Stimulated activated CD4-positive, alpha-beta T cell treated with anti-CD3 and anti-CD28 coated beads, Interleukin-4, amount 100 ng/mL, for 24 hours (primary cell): ENCODE data around the gene LEMD2.

Experiments
- DNase-seq: peaks from one replicate; pipeline ENCODE4 v3.0.0-alpha.2; 2020

LEMD2 gene

DNA sequence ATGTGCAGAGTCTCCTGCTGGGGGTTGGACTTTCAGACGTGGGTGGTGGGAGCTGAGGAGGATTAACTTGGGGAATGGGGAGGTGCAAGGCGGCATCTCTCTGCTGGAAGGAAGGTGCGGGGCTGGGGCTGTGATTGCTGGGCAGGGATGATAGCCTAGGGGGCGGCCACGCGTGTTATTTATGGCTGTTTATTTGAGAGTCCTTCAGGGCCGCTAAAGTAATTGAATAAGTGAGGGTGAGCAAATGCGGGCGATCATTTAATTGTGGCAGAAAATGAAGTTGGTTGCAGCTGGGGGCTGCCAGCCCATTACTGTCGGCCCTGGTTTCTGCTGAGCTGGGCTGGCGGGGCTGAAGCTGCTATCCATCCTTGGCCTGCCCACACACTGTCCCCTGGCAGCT lies 34.7 kb downstream of the LEMD2 start:
- no peak for DNase-seq

DNA sequence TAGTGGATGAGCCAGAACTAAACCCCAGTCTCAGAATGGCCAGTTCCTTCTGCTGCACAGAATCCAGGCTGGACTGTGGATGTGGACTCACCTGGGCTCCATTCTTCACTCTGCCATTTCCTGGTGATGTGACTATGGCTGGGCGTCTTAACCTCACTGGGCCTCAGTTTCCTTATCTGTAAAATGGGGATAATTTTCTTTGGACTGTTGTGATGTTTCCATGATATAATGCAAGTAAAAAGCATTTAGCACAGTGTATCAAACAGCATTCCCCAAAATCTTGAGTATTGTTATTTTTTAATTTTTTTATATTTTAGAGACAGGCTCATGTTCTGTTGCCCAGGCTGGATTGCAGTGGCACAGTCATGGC lies 36.3 kb downstream of the LEMD2 start:
- DNase-seq = no peak

DNA sequence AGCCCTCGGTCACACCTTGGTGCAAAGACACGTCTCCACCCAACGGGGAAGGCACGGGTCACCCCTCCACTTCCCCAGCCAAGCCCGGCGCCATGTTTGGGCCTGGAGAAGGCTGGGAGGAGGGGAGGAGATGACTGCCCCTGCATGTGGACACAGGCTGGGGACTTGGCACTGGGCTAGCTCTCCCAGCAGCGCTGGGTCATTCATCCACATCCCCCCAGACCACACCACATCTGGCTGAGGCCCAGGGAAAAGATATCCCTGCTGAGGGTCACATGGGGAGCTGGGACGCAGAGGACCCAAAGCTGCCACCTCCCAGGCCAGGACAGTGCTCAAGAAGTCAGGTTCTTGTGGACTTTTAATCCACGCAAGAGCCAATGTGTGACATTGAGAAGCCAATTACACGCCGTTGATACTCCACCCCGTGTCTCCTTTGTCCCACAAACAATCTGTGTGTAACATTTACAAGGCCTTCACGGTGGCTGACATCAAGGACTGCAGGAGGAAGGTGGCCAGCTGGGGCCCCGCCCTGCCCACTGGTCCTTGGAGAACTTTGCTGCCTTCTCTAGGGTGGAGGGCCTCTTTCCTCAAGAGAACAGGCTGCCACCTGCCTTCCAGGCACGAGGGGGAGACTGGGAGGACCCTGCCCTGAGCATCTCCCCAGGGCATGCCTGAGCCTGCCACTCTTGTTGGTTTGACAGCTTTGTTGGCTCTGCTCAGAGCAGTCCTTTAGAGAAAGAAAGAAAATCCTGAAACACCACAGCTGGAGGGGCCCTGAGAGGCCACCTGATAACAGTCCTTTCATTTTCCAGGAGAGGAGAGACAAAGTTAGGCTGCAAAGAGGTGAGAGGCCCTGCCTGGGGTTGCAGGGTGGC lies 36.9 kb downstream of the LEMD2 start:
- no peak for DNase-seq

DNA sequence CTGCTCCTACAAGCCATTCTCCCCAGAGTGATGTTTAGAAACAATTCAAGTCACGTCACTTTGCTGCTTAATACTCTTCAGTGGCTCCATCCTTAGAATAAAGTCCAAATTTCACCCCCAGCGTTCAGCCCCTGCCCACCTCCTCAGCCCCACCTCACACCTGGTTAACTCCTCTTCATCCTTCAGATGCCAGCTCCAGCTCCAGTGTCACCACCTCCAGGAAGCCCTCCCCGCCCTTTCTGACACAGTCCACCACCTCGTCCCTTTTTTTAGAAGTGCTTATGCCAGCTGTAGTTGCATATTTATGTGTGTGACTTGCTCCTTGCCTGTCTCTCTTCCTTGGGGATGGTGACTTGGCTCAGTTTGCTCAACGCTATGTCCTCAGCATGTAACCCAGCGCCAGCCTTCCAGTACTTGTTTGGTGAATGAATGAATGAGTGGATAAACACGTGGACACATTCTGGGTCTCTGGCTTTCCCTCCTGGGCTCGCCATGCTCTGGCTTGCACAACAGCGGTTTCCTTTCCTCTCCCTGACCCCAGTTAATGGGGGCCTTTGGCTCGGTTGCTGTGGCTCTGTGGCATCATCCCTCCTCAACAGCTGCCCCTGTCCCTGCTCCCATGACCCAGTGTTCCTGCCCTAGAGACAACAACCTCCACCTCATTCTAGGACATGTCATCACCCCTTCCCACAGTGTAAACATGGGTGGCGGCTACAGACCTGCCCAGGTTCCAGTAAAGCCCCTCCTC lies 38.5 kb downstream of the LEMD2 start:
- no peak for DNase-seq

DNA sequence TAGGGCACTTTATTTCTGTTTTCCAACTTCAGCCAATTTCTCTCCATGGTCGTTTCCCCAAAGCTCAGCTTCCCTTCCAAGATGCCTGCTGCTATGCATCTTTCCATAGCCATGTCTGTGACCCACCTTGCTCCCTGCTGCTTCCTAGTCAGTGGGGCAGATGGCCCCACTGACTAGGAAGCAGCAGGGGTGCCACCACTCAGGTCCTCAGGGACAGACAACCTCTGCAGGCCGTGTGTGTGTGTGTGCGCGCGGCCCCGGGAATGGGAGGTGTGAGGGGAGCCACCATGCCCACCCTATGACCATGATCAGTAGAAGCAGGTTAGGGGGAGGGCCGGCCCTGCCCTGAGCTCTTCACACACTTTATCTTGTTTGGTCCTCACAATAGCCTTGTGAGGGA lies 39.5 kb downstream of the LEMD2 start:
- DNase-seq = no peak

DNA sequence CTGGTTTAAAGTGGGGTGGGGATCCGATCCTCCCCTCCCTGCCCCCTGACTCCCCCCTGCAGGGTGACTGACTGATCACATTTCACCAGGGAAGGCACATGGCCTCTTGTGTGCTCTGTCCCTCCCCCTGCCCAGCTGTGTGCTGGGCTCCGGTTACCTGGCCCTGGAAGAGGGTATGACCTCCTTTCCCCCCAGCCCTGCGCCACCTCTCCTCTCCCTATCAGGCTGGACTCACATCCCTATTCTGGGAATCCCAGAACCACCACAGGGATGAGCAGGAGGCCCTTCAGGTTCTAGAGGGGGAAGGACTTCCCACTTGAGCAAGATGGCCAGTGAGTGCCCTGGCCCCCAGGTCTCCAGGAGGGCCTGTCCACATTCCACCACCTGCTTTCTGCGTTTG lies 40.1 kb downstream of the LEMD2 start:
- DNase-seq = no peak

DNA sequence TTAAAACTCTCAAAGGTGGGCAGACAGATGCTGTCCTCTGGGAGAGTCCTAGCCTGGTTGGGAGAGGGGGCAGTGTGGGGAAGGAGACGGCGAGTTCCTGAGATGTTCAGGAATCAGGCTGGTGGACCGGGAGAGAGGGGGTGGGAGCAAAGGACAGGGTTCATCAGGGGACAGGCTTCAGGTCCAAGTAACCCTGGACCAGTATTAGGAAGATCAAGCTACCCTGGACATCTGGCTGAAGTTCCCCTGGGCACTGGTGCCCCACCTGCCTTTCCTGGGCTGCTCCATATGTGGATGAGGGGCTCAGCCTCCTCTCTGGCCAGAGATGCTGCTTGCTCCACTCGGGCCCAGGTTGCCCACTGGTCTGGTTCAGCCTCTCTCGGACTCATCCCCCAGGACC lies 41.1 kb downstream of the LEMD2 start:
- DNase-seq = no peak

DNA sequence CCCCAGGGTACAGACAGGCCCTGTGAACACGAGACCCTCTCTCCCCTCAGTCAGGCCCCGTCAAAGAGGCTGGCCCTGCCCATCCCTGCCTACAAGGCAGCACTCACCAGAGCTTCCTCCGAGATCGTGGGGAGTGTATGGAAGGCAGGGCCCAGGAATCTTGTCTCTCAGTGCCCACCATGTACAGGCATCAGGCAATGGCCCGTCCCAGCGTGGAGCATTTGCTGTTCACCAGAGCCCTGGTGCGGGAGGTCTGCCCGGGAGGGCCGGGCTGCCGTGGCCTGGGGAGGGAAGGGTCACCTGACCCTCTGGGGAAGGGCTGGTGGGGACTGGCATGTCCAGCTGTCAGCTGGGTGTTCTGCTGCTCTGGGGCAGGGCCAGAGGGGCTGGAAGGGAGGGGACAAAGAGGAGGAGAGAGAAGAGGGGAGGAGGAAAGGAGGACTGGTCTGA lies 42.3 kb downstream of the LEMD2 start, which contains the start of gene IP6K3:
TSS of gene IP6K3 (minus strand) at position 255 of the 450 bp plus-strand sequence. CDS start 11,429 bp downstream, outside the sequence.
- no peak for DNase-seq

DNA sequence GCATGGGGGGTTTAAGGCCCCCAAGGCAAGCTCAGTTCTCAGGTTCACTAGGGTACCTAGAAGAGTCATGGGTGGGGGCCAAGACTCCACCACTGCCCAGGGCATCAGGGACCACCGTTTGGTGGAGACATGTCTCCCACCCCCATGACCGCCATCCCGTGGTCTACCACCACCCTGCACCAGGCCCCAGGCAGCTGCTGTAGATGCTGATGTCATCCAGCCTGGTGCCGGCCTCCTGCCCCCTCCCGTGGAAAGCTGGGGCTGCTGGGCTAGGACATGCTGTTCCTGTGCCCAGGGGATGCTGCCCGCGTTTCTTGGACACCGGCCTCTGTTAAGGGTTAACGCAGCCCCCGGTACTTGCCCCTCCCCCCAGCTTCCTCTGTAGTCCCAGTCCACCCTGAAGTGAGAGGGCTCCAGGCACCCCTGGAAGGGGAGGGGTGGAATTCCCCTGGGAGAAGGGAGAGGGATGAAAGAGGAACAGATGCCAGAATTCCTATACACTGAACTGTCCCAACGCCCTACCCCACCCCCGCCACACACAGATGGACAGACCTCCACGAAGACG lies 42.8 kb downstream of the LEMD2 start:
- DNase-seq = no peak

DNA sequence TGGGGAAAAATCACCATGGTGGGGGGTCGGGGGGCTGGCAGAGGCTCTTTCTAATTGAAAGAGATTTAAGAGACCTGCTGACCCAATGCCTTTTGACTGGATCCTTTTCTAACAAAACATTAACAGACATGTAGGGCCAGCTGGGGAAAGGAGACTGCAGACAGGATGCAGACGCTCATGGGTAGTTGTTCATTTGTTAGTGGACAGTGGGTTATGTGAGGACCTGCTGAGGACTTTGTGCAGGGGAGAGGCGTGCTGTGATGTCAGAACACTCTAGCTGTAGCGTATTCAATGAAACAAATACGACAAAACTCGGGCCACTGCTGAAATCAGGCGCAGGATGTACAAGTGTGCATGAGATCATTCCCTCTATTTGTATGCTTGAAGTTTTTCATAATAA lies 43.4 kb downstream of the LEMD2 start:
- DNase-seq = no peak

DNA sequence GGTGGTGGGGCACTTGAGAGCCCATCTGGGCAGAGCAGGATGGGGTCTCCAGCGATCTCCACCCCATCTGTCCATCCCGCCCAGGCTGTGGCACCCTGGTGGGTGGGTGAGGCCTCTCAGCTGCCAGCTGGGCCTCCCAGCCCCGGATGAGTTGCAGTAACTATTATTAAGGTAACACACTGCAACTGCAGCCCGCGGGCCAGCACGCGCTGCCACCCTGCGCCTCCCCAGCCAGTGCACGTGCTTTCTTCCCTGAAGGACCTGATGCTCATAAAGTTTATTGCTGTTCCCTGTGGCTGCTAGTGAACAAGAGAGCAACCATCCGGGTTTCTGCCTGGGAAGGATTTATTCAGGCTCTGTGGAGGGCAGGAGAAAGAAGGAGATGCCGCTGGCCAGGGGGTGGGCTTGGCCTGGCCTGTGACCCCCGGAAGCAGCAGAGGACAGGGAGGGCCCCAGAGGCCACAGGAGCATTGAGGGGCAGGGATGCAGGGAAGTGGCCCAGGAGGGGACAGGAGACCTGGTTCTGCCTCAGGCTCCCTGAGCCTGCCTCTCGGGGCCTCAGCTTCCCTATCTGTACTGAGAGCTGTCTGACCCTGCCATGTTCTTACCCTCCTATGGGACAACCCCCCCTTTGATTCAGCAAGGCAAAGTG lies 43.9 kb downstream of the LEMD2 start:
- no peak for DNase-seq

DNA sequence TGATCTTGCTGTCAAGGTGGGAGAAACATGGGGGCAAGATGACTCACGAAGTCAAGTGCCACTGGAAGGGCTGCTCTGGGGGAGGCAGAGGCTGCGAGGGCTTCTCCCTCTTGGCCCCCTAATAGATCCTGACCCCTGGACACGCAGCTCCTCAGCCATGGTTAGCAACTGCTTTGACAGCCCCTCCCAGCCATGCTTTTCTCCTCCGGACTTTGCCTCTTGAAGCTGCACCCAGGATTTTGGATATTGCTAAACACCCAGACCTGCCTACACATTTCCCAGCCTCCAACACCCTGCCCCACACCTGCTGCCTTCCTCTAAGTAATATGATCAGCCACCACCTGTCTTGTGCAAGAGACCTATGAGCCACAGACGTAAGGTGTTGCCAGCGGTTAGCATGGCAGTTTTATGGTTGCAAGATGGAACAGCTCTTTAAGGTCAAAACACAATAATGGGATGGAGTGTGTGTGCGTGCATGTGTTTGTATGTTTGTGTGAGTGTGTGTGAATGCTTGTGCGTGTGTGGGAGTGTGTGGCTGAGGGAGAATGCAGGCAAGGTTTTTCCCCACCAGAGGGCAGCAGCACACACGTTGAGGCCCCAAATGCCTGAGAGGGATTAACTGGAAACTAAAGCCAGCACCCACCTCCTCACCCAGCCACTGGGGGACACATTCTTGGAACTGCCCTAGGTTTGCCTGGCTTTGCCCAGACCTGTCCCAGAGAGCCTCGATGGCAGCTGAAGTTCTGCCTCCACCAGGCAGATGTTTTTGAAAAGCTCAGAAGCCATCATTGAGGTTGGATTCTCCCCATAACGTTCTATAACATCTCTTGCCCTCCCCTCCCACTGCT lies 44.7 kb downstream of the LEMD2 start:
- DNase-seq = peak; percentile 80

DNA sequence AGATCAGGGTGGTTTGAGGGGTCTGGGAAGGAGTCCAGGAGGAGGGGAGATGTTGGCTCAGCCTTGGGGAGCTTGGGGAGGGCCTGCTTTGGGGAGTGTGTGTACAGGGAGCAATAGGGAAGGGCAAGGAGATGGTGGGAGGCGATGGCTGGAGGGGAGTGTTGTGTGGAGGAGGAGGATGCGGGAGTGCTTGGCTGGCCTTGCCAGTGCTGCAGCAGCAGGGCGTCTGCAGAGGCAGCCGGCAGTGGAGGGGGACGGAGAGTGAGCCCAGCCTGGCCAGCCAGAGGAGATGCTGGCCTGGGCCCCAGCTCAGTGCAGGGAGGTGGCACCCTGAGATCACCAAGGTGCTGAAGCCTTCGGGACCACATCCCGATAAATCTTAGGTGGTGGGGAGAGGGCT lies 46.1 kb downstream of the LEMD2 start:
- DNase-seq = no peak

DNA sequence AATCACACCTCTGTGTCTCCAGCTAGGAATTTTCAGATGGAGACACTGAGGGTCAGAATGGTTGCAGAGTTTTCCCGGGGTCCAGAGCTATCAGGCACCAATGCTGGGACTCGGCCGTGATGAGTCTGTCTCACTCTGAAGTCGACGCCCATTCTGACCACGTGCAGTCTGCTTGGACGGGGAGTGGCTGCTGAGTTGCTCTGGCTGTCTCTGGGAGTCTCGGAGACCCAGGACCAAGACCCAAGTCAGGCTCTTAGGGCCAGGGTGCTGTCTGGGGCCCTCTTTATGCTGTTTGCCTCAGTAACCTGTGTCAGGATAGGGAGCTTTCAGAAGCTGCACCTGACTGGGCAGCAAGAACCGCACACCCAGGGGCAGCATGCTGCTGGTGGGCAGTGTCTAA lies 46.8 kb downstream of the LEMD2 start:
- no peak for DNase-seq

DNA sequence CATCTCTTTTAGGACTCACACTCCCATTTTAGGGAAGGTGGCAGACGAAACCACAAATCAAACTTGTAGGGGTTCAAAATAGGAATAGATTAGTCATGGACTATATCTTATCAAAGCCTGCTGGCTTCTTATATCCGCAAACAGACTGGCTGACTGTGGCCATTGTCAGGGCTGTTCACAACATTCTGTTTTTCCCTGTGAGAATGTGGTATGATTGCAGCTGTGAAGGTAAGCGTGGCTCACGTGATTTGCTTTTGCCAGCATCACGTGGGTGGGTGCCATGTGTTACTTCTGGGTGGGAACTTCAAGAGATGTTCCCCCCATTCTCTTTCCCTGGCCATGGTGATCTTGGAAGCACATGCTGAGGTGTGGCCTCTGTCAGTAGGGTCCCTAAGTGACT lies 48.1 kb downstream of the LEMD2 start:
- DNase-seq = no peak

DNA sequence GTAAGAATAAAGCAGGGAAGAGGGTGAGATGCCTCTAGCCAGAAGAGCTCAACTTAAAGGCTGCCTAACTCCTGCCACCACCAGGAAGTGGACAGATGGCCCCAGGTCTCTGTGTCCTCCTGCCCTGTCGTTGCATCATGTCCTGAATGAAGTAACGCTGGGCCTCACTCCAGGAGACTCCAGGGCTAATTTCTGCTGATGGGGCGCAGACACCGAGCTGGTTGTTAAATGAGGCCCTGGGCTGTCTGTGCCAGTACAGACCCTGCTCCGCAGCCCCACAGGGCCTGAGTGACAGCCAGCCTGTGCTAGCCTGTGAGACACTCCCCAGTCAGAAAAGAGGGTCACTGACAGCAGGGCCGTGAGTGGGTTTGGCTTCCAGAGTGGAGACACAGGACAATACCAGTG lies 48.7 kb downstream of the LEMD2 start:
- DNase-seq = no peak

DNA sequence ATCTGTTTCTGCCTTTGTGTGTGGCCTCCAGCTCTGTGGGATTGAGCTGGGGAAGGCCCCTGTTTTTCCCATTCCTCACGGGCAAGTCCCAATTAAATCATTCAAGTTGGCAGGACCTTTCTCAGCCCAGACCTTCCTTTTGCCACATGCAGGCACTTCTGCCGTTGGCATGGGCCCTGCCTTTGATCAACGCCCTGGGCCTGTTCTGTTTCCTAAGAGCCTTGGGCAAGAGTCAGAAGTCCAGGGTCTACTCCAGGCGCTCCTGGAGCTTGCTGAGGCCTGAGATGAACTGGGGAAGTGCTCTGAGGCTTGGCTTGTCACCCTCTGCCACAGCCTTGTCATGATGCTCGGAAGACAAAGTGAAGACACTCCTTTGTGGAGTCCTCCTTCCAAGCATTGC lies 49.4 kb downstream of the LEMD2 start:
- no peak for DNase-seq

DNA sequence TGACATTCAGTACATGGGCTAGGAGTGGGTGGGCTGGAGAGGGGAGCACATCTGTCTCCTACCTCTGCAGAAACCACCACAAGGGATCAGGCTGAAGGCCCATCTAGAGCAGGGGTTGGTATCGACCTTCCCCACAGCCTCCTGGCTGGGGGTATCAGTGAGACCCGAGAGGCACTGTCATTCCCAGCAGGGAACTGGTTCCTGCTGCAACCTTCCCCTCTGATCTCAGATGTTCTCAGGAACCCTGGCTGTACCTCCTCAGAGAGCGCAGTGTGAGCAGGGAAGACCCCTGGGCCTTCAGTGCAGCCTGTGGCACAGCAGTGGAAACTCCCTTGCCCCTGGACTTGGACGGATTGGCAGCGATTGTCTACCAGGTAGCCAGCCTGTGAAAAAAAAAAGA lies 50.1 kb downstream of the LEMD2 start:
- DNase-seq = no peak

DNA sequence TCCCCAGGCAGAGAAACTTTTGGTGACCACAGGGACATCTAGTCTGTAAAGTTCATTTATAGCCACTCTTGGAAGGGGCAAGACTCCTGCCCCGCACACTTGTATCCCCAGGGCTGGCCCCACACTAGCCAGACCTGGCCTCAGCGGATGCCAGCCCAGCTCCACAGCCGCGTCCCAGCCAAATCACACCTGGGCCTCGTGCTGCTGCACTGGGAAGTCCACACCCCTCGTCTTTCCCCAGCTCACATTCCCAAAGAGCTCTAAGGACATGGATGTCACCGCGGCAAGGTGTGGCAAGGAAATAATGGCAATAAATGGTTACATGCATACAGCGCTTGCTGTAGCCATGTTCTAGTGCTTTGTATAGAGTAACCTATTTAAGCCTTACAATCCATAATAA lies 50.8 kb downstream of the LEMD2 start:
- no peak for DNase-seq

DNA sequence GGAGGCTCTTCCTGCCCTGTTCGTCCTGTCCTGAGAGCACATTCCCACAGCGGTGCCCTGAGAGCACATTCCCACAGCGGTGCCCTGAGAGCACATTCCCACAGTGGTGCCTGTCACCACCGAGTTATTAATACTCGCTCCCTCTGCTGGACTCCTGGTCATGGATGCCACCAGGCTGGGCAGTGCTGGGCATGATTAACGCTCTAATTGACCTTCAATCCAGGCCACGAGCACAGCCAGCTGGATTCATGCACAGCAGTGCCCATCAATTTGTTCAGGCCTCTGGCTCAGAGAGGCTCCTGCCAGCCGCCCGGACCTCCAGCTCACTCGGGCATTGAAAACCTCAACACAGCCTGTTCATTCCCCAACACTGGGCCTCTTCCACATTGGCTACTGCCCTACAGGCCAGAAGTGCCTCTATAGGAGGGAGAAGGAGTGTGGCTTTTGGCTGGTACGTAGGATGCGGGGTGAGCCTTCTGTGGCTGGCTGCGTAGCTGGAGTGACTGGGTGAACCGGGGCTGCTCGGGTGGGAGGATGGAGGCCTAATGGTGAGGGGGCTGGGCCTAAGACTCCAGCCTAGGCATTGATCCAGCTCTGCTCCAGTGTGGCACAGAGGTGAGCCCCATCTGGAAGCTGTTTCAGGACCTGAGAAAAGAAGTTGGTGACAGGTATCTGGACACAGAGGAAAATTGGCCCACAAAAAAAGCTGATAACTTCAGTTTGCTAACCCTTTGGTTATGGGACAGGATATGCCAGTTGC lies 51.5 kb downstream of the LEMD2 start:
- no peak for DNase-seq

DNA sequence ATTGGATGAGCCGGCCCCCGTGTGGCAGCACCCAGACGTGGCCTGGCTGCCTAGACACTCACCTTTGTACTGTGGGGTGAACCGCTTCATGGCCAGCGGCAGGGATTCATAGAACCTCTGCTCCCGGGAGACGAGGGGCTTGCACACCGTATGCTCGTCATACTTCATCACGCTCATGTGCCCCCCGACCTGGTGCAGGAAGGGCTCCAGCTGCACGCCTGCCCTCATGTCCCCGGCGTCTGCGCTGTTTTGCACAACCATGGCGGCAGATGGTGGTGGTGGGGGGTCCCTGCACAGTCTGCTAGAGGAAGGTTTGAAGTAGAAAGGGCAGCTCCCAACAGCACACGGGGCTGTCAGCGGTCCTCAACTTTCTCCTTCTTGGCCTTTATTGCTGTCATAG lies 53.7 kb downstream of the LEMD2 start:
- DNase-seq = no peak

DNA sequence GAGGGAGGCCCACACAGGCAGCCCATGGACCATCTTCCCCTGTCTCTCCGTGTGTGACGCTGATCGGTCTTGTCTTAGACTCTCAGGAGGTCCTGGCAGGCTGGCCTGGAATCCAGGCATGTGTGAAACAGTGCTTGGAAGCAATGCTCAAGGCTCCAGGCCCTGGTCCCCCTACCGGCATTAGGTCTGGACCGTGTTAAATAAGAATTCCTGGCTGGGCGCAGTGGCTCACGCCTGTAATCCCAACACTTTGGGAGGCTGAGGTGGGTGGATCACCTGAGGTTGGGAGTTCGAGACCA lies 55.3 kb downstream of the LEMD2 start:
- no peak for DNase-seq
